Measurements from ENCODE around the gene EOMES. TPM values are rescaled to one million over a fixed set of nuclear protein-coding genes. Genes with fewer than 3 reads are reported as not detected.

EOMES gene
- total RNA-seq, 1 donor from 2014 or later = not detected

DNA sequence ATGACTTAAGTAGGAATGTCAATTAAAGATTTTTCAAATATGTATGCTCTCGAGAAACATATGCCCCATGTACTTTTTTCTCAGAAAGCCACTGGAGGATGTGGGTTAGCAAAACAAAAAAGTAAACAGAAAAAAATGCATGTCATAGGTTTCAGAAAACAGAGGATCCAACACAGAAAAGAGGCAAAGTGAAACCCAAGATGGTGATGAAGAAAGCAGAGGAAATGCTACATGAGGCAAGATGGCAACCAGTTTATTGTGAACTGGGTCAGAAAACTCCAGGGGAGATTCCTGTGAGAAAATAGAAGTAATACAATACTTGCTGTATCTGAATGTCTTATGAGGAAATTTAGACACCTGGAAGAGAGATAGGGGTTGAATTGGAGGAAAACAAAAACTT lies 30.8 kb upstream of the EOMES start:
- H3K36me3 Mint-ChIP-seq (ENCODE audit: unreplicated experiment) = no peaks in the 10 kb centered on the region
- H3K27ac Mint-ChIP-seq (ENCODE audit: unreplicated experiment) = no peak overlapping the region
- TF ChIP-seq, protein P1, sequence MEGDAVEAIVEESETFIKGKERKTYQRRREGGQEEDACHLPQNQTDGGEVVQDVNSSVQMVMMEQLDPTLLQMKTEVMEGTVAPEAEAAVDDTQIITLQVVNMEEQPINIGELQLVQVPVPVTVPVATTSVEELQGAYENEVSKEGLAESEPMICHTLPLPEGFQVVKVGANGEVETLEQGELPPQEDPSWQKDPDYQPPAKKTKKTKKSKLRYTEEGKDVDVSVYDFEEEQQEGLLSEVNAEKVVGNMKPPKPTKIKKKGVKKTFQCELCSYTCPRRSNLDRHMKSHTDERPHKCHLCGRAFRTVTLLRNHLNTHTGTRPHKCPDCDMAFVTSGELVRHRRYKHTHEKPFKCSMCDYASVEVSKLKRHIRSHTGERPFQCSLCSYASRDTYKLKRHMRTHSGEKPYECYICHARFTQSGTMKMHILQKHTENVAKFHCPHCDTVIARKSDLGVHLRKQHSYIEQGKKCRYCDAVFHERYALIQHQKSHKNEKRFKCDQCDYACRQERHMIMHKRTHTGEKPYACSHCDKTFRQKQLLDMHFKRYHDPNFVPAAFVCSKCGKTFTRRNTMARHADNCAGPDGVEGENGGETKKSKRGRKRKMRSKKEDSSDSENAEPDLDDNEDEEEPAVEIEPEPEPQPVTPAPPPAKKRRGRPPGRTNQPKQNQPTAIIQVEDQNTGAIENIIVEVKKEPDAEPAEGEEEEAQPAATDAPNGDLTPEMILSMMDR (IDR thresholded peaks at IDR 0.05; ENCODE audit: partially characterized antibody, unreplicated experiment) = no peak
- no peaks in the 10 kb centered on the region for H3K27me3 Mint-ChIP-seq (ENCODE audit: unreplicated experiment)
- no peak overlapping the region for H3K4me3 Mint-ChIP-seq (ENCODE audit: unreplicated experiment)
- no peak for DNase-seq
- H3K9me3 Mint-ChIP-seq (ENCODE audit: unreplicated experiment) = no peaks in the 10 kb centered on the region
- H3K4me1 Mint-ChIP-seq (ENCODE audit: low read depth, unreplicated experiment) = no peaks in the 10 kb centered on the region

DNA sequence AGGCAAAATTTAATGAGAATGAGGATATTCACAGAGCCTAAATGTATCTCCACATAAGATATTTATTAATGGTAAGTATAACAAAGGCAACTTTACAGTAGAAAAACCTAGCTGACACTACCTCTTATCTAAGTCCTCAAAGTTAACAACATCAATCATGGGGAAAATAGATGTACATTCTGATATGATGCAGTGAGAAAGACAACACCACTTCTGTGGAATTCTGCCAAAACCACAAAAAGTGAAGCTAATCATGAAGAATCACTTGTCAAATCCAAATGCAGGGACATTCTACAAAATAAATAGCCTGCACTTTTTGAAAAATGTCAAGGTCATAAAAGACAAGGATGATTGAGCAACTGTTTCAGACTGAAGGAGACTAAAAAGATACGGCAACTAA lies 27.5 kb upstream of the EOMES start:
- Mint-ChIP-seq H3K4me3 (ENCODE audit: unreplicated experiment) (no peak overlapping the region), H3K9me3 (ENCODE audit: unreplicated experiment) (no peaks in the 10 kb centered on the region), H3K36me3 (ENCODE audit: unreplicated experiment) (no peaks in the 10 kb centered on the region), H3K4me1 (ENCODE audit: low read depth, unreplicated experiment) (no peaks in the 10 kb centered on the region), H3K27ac (ENCODE audit: unreplicated experiment) (no peak overlapping the region), H3K27me3 (ENCODE audit: unreplicated experiment) (no peaks in the 10 kb centered on the region)
- DNase-seq = no peak
- TF ChIP-seq, protein P1 (IDR thresholded peaks at IDR 0.05; ENCODE audit: partially characterized antibody, unreplicated experiment) = no peak

DNA sequence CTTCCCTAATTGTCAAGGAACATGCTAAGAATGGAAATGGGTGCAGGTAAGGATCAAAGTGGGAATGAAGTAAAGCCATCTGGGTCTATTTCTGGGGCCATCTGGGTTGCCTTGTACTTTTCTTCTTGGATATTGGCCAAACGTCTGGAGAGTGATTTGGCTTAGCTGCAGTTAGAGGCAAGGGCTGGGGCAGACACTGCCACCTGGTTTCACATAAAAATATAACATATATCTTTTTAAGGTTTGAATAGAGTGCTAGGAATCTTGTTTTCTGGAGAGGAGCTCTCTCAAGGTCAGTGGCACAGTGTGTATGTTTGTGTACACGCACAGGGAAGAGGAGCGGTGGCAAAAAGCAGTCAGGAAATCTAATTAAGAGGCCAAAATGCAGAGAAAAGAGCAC lies 24.7 kb upstream of the EOMES start:
- TF ChIP-seq, protein P1 (IDR thresholded peaks at IDR 0.05; ENCODE audit: partially characterized antibody, unreplicated experiment) = no peak
- Mint-ChIP-seq H3K4me3 (ENCODE audit: unreplicated experiment) (no peak overlapping the region), H3K4me1 (ENCODE audit: low read depth, unreplicated experiment) (no peaks in the 10 kb centered on the region), H3K9me3 (ENCODE audit: unreplicated experiment) (no peaks in the 10 kb centered on the region), H3K27me3 (ENCODE audit: unreplicated experiment) (peaks cover 3% of the 10 kb centered on the region), H3K27ac (ENCODE audit: unreplicated experiment) (no peak overlapping the region), H3K36me3 (ENCODE audit: unreplicated experiment) (no peaks in the 10 kb centered on the region)
- no peak for DNase-seq

DNA sequence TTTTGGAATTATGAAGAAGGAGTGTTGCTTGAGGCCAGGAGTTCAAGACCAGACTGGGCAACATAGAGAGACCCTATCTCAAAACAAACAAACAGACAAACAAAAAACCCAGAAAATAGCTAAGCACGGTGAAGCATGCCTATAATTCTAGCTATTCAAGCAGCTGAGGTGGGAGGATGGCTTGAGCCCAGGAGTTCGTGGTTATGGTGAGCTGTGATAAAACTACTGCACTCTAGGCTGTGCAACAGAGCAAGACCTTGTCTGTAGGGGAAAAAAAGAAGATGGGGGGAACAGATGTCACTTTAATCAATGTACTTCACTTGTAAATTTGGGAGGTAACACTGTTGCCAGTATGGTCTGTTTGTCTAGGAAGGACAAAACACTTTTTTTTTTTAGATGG lies 18.7 kb upstream of the EOMES start:
- Mint-ChIP-seq H3K27ac (ENCODE audit: unreplicated experiment) (no peak overlapping the region), H3K9me3 (ENCODE audit: unreplicated experiment) (peaks cover 2% of the 10 kb centered on the region), H3K4me1 (ENCODE audit: low read depth, unreplicated experiment) (no peaks in the 10 kb centered on the region), H3K27me3 (ENCODE audit: unreplicated experiment) (peaks cover 3% of the 10 kb centered on the region), H3K36me3 (ENCODE audit: unreplicated experiment) (no peaks in the 10 kb centered on the region), H3K4me3 (ENCODE audit: unreplicated experiment) (no peak overlapping the region)
- TF ChIP-seq, protein P1 (IDR thresholded peaks at IDR 0.05; ENCODE audit: partially characterized antibody, unreplicated experiment) = no peak
- DNase-seq = no peak

DNA sequence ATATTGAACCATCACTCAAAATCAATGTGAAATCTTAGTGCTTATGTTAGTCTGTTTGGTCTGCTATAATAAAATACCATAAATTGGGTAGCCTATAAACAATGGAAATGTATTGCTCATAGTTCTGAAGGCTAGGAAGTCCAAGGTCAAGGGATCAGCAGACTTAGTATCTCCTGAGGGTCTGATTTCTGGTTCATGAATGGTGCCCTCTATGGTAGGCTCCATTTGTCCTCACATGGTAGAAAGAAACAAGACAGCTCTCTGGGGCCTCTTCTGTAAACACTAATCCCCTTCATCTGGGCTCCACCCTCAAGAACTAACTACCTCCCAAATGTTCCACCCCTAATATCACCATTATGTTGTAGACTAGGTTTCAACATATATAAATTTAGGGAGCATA lies 15.0 kb upstream of the EOMES start:
- Mint-ChIP-seq H3K4me1 (ENCODE audit: low read depth, unreplicated experiment) (no peaks in the 10 kb centered on the region), H3K27me3 (ENCODE audit: unreplicated experiment) (no peaks in the 10 kb centered on the region), H3K27ac (ENCODE audit: unreplicated experiment) (no peak overlapping the region), H3K4me3 (ENCODE audit: unreplicated experiment) (no peak overlapping the region), H3K9me3 (ENCODE audit: unreplicated experiment) (peaks cover 2% of the 10 kb centered on the region), H3K36me3 (ENCODE audit: unreplicated experiment) (no peaks in the 10 kb centered on the region)
- TF ChIP-seq, protein P1 (IDR thresholded peaks at IDR 0.05; ENCODE audit: partially characterized antibody, unreplicated experiment) = no peak
- DNase-seq = no peak

All from glutamatergic neuron (in vitro differentiated cells).